Fibroblast of mammary gland (primary cell): ENCODE data around the gene TMEM266.

ENCODE experiments used
- DNase-seq: peaks from one replicate; pipeline ENCODE4 v3.0.0-alpha.2; 2010; ENCODE audit warnings: low read depth
- H3K4me3 ChIP-seq: 2 replicates; pipeline ENCODE4 v1.5.1; 2011; ENCODE audit warnings: low read depth, mild to moderate bottlenecking, low read length, moderate library complexity; ENCODE audit not compliant: control insufficient read depth
- TF ChIP-seq, protein P1 (sequence below): conservative IDR thresholded peaks from 2 replicates; pipeline ENCODE4 v1.5.1; 2011; ENCODE audit warnings: low read depth, low read length, inconsistent platforms; ENCODE audit not compliant: control insufficient read depth, insufficient read depth

TMEM266 gene

DNA sequence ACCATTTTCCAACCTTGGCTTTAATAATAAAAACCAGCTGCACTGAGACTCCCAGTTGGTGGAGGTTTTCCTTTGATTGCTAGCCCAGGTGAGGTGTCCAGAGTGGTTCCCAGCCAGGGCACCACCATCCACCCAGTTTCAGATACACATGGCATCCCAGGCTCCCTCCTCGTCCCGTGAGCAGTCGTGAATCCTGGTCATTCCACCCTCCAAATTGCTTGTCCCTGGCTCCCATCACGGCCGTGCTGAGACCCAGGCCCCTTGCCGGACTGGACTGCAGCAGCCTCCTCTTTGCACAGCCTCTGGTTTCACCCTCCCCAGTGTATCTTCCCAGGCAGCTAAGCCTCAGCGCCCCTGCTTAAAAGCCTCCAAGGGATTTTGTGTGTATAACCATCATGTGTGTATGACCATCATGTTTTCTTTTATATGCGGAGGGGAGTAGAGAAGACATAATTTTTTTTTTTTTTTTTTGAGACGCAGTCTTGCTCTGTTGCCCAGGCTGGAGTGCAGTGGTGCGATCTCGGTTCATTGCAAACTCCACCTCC is 145.2 kb downstream of the TMEM266 start:
- H3K4me3 ChIP-seq, result no peak overlapping the region
- TF ChIP-seq, protein P1, sequence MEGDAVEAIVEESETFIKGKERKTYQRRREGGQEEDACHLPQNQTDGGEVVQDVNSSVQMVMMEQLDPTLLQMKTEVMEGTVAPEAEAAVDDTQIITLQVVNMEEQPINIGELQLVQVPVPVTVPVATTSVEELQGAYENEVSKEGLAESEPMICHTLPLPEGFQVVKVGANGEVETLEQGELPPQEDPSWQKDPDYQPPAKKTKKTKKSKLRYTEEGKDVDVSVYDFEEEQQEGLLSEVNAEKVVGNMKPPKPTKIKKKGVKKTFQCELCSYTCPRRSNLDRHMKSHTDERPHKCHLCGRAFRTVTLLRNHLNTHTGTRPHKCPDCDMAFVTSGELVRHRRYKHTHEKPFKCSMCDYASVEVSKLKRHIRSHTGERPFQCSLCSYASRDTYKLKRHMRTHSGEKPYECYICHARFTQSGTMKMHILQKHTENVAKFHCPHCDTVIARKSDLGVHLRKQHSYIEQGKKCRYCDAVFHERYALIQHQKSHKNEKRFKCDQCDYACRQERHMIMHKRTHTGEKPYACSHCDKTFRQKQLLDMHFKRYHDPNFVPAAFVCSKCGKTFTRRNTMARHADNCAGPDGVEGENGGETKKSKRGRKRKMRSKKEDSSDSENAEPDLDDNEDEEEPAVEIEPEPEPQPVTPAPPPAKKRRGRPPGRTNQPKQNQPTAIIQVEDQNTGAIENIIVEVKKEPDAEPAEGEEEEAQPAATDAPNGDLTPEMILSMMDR, result no peak
- no peak for DNase-seq

DNA sequence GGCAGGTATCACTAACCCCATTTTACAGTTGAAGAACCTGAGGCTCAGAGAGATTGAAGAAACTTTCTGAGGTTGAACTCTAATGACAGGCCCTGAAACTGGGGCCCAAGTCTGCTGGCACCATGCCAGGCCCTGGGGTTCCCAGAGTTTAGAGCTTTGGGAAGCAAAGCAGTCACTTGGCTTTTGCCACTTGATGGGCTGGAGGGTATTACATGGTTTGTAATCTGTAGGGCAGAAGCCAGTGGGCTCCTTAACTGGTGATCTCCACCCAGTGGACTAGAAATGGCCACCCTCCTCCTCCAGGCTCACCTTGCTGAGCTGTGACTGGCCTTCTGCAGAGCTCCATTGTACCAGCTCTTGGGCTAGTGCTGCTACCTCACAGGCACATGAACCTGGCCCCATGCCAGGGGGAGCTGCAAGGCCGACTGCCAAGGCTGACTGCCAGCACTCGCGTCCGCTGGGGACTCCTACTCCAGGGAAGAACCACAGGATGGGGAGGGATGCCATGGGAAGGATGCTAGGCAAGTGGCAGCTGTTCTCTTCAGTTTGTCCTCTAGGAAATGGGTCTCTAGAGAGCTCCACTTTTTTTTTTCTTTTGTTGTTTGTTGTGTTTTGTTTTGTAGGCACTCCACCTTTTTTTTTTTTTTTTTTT is 146.7 kb downstream of the TMEM266 start:
- no peak overlapping the region for H3K4me3 ChIP-seq
- DNase-seq, result peak; percentile 54
- TF ChIP-seq, protein P1, result no peak

DNA sequence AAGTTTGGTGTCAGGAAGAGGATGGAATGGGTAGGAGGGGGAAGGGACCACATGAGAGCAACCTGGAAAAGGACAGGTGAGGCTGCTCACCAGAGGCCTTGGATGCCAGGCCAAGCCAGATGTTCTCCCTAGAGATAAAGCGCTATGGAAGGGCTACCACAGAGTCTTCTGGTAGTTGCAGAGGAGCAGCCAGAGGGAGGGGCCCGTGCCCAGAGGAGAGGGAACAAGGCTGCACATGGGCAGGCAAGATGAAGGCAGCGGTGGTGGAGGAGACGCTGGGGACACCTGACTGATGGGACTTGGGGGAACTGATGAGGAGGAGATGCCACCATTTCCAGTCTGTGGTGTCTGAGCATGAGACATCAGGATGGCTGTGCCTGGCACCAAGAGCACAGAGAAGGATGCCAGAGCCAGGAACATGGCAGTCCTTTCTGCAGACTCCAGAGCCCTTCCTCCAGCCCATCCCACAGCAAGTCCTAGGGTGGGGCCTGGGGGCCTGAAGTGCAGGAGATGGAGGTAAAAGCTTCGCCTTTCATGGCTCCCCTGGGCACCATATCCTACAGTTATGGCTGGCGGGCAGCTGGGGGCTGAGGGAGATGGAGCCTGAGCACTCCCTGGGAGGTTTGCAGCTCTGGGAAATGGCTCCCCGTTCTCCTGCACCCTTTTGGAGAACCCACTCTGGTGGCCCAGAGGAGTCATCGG is 148.4 kb downstream of the TMEM266 start:
- TF ChIP-seq, protein P1, result no peak
- no peak for DNase-seq
- H3K4me3 ChIP-seq, result no peak overlapping the region

DNA sequence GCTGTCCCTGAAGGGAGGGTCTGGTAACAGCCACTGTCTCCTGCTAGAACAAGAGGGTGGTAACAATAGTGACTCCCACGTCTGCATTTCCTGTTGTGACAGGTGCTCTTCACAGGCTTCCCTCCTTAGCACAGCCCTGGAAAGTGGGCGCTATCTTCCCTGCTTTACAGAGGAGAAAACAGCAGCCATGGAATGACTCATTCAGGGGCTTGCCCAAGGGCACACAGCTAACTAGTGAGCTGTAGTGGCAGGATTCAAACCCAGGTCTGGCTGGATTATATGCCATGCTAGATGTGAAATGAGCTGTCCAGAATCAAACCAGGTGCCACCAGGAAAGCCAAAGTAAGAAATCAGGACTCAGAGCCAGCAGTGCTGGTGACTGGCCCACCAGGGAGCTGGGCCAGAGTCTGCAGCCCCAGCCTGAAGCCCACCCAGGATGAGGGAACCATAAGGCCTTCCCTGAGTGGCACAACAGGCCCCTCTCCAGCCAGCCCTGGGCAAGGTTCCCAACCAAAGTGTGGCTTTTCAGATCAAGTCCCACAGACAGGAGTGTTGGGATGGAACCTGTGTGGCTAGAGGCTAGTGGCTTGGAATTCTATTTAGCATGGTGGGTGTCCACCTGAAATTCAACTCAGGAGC is 149.1 kb downstream of the TMEM266 start:
- no peak for DNase-seq
- TF ChIP-seq, protein P1, result no peak
- H3K4me3 ChIP-seq, result no peak overlapping the region

DNA sequence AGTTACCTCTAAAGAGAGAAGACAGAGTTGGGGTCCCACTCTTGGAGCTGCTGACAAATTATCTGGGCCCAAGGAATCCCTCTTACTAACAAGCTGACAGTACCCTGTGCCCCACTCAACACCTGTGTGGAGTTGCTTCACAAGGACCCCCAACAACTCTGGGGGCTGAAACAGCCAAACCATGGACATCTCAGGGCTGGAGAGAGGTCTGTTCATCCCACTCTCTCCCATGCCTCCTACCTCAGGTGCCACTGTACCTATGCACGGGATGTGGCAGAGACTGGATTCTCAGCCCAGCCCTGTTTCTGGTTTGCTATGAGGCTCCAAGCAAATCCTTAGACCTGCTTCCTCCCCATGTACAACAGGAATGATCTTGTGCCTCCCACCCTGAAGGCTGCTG is 149.7 kb downstream of the TMEM266 start:
- no peak for DNase-seq
- no peak overlapping the region for H3K4me3 ChIP-seq
- TF ChIP-seq, protein P1, result no peak

DNA sequence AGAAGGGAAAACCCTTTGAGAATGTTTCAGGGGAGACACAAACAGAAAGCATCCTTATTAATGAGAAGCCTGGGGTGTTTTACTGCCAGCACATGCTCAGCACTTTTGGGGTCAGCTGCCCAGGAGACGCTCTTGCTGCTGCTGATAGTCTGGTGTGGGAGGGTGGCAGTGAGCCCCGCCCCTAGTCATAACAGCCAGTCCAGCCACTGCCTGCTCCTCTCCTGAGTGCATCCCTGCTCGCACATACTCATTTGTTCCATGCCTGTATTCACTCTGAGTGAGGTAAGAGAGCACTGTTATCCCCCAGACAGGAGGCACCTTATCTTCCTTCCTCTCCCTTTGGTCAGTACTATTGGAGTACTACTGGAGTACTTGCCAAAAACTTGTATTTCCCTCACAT is 150.2 kb downstream of the TMEM266 start:
- H3K4me3 ChIP-seq, result no peak overlapping the region
- TF ChIP-seq, protein P1, result no peak
- DNase-seq, result no peak
